Measurements from ENCODE around the gene FAH.

FAH gene

GRCh38 chr15:80141916-80142598, 10.7 kb upstream of the FAH start:
- in situ Hi-C loops (cut with MboI; ENCODE audit: low pct_unique_long_range_greater_than_20kb, low sequenced_read_pairs, unreplicated experiment), result no loop called here
- DNase-seq (ENCODE audit: low spot score), result no peak
- TF ChIP-seq CTCF (IDR thresholded peaks at IDR 0.05; ENCODE audit: extremely low read depth, insufficient read depth, missing control alignments), result no peak

DNA sequence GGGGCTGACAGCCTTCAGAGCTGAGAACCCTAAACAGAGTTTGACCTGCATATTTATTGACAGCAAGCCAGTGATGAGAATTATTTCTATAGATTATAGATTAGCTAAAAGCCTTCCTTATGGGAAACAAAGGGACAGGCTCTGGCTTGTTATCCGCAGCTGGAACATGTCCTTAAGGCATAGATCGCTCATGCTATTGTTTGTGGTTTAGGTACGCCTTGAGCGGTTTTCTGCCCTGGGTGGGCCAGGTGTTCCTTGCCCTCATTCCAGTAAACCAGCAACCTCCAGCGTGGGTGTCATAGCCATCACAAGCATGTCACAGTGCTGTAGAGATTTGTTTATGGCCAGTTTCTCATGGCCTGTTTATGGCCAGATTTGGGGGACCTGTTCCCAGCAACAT, 10.2 kb upstream of the FAH start:
- in situ Hi-C loops (cut with MboI; ENCODE audit: low pct_unique_long_range_greater_than_20kb, low sequenced_read_pairs, unreplicated experiment), result no loop called here
- TF ChIP-seq CTCF (IDR thresholded peaks at IDR 0.05; ENCODE audit: extremely low read depth, insufficient read depth, missing control alignments), result no peak
- DNase-seq (ENCODE audit: low spot score), result no peak

GRCh38 chr15:80151148-80151547, 1.7 kb upstream of the FAH start:
- no peak for DNase-seq (ENCODE audit: low spot score)
- in situ Hi-C loops (cut with MboI; ENCODE audit: low pct_unique_long_range_greater_than_20kb, low sequenced_read_pairs, unreplicated experiment), result loop anchor here (25.0 kb wide), 1 partner anchor 814 kb away; no protein-coding TSS in a partner anchor
- no peak for TF ChIP-seq CTCF (IDR thresholded peaks at IDR 0.05; ENCODE audit: extremely low read depth, insufficient read depth, missing control alignments)

DNA sequence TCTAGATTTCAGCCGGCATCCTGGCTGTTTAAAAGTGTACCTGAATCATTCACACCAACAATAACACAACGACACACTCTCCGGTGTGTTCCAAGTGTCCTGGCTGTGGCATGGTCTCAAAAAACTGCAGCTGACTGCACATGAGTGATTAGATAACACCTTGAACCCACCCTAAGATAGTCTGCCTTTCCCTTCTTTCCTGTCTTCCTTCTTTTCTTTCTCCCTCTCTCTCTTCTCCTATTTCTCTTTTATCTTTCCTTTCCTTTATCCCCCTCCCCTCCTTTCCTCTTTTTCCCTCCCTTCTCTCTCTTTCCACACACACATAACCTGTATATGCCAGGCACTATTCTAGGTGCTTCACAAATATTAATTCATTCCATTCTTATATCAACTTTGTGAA, 1.2 kb upstream of the FAH start:
- in situ Hi-C loops (cut with MboI; ENCODE audit: low pct_unique_long_range_greater_than_20kb, low sequenced_read_pairs, unreplicated experiment), result loop anchor here (25.0 kb wide), 1 partner anchor 814 kb away; no protein-coding TSS in a partner anchor
- no peak for DNase-seq (ENCODE audit: low spot score)
- no peak for TF ChIP-seq CTCF (IDR thresholded peaks at IDR 0.05; ENCODE audit: extremely low read depth, insufficient read depth, missing control alignments)

- in situ Hi-C loops (cut with MboI; ENCODE audit: low pct_unique_long_range_greater_than_20kb, low sequenced_read_pairs, unreplicated experiment), result loop anchor here (25.0 kb wide), 1 partner anchor 815 kb away; no protein-coding TSS in a partner anchor
- TF ChIP-seq CTCF (IDR thresholded peaks at IDR 0.05; ENCODE audit: extremely low read depth, insufficient read depth, missing control alignments), result no peak
- peak; percentile 98 for DNase-seq (ENCODE audit: low spot score)
These were observed 461 bp upstream of the FAH start for GRCh38 chr15:80152180-80152895.

DNA sequence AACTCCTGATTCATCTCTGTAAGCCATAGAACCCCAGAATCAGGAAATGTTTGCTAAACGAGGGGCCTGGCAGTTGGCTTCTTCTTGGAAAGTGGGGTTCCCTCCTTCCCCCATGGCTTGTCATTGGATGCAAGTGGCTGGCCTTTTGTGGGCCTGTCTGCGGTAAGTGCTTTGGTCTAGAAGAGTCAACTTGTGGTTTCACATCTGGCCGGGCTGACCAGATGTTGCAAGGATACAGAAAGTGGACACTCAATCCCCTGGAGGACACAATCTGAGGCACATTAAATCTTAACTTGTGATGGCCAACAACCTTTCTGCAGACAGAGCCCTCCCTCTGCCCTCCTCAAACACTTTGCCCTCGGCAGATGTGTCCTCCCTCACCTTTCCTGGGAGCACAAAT, 1.1 kb downstream of the FAH start:
- TF ChIP-seq CTCF (IDR thresholded peaks at IDR 0.05; ENCODE audit: extremely low read depth, insufficient read depth, missing control alignments), result no peak
- in situ Hi-C loops (cut with MboI; ENCODE audit: low pct_unique_long_range_greater_than_20kb, low sequenced_read_pairs, unreplicated experiment), result loop anchor here (25.0 kb wide), 1 partner anchor 817 kb away; no protein-coding TSS in a partner anchor
- DNase-seq (ENCODE audit: low spot score), result no peak

Data from GM13977 (cell line).